HuH-7.5 (cell line): Measurements from ENCODE around the gene TRAK1.

Experiments used
- DNase-seq: peaks from one replicate; pipeline ENCODE4 v3.0.0; 2011; ENCODE audit warnings: low spot score

Gene TRAK1

DNA sequence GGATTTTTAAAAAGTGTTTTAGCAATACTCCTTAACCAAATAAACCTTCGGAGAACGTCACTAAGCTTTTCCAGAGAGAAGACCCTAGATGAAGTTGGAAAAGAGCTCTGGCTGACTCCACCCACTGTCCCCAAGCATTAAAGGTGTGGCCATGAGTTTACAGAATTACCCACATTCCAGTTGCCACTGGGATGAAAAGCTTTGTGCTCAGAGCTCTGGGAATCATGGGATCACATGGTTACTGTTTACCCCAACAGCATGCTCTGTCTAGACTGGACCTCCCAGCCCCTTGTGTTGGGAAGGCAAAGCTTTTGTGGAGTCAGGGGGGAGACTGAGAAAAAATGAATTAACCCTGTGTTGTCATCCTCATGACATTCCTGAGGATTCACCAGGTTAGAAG is 119.6 kb downstream of the TRAK1 start:
- DNase-seq, result no peak

DNA sequence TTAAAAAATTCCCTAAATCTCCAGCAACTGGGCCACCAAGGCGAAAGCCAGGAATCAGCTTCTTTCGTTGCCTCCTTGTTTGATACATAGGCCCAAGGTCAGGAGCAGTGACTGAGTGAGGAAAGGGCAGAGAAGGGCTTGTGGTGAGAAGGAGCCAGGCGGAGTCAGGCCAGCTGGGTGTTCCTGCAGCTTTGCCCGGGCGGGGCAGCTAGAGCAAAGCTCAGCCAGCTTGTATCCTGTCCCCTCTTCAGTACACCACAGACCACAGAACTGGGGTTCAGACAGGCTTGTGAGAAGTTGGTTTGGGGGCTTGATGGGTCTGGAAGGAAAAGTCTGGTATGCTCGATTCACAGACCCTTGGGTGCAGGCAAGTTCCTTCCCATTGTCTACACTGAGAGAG is 122.3 kb downstream of the TRAK1 start:
- no peak for DNase-seq

GRCh38 chr3:42214064-42214463 is 122.9 kb downstream of the TRAK1 start:
- no peak for DNase-seq

DNA sequence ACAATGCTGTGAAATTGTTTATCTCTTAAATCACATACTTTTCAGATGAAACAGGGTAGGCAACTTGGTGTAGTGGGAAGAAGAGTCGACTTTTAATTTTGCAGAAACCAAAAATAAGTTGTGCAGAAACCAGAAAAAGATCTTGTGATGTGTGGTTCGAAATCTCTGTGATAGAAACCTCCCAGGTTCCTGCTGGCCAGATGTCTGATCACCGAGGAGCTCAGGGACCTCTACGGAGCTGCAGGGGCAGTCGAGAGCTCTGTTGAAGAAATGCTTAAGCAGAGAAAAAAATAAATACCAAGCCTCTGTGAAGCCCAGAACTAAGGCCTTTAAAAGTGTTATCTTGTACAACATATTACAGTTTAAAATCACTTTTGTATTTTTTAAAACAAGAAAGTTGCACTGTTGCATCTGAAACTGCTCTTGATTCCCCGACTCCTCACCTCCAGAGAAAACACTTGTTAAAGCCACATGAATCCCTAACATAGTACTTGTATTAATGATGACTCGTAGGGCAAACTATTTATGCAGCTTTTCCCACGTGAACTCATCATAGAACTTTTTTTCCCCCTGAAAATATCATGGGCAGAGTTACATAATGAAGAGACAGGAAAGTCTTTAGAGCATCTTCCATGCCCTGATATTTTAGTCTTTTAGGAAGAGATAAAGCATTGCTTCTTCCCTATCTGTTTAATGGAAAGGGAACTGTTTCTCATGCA is 123.6 kb downstream of the TRAK1 start:
- DNase-seq, result no peak

GRCh38 chr3:42216302-42216701 is 125.1 kb downstream of the TRAK1 start:
- DNase-seq, result no peak

- DNase-seq, result no peak
These were observed 125.8 kb downstream of the TRAK1 start for GRCh38 chr3:42216931-42217333.

GRCh38 chr3:42220436-42221121 is 129.4 kb downstream of the TRAK1 start:
- no peak for DNase-seq

- no peak for DNase-seq
These were observed 132.0 kb downstream of the TRAK1 start for GRCh38 chr3:42222942-42223693.

GRCh38 chr3:42224178-42224577 is 133.0 kb downstream of the TRAK1 start:
- DNase-seq, result no peak

GRCh38 chr3:42224658-42225421 is 133.7 kb downstream of the TRAK1 start:
- DNase-seq, result no peak

- DNase-seq, result no peak
These were observed 134.6 kb downstream of the TRAK1 start for GRCh38 chr3:42225486-42226363.

- DNase-seq, result no peak
These were observed 135.6 kb downstream of the TRAK1 start for GRCh38 chr3:42226470-42227425.

DNA sequence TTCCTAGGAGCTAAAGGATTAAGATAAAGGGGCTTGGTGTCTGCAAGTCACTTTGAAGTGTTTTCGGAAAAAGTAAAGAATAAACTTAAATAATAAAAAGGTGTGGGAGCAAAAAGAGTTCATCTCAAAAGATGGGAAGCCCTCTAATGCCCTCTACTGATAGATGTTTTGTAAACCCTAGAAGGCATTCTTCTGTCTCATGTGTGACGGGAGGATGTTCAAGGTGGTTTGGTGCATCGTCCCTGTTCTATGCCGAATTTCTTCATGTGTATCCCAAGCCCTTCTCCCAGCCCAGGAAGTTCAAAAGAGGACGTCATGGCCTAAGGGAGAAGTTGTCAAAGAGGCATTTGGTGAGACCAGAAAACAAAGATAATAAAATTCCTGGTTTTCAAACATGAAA is 137.6 kb downstream of the TRAK1 start:
- no peak for DNase-seq

DNA sequence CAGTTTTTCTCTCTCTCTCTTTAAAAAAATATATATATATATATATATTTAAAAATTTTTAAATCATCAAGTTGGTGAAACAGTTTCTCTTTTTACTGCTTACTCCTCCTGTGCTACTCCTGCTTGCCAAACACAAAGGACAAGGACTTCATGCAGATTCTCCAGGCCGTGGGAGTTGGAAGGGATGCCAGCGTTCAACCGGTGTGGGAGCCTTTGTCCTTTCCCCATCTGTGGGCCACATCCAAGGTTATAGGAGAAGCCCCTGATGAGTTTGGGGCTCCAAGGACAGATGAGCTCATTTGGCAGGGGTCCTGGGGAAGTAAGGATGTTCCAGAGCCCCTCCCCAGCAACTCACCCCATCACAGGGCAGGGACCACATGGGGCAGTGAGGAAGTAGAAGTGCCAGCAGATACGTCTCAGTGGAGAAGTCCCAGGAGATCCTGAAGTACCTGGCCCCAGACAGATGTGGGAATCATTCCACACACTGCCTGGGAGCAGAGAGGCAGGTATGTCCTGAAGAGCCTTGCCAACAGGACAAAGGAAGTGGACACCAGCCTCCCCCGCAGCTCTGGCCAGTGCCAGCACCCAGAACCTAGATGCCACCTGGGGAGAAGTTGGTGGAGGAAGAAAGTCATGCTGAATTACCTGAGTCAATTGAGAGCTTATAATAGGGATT is 138.2 kb downstream of the TRAK1 start:
- DNase-seq, result no peak

DNA sequence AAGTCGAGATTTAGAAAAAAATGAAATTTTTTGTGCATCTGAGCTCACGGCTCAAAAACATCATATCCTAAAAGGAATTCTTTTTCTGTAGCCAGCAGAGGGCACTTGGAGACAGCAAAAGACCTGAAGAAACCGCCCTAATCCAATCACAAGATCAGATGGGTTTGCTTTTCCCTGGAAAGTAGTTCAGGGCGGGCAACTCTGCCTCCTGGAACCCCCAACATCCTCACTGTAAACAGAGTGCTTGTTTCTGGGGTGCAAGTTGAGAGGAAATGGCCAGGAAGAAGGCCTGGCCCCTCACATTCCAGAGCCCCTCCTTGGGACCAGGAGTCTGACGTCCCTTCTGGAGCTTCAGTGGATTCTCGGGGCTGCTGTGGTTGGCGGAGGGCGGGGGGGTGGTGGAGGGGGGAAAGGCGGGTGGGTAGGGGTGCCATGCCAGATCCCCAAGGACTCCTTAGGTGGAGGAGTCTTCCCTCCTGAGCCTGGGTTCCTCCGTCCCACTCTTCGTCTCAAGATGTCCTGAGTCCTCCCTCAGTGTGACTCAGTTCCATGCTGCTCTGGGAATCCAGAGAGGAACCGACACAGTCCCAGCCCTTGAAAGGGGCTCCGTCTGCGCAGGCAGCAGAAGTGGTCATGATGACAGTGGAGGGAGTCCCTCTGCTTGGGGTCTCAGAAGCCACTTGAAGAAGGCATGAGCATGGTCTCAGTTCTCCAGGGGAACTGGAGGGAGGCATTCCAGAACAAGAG is 139.0 kb downstream of the TRAK1 start:
- peak; percentile 52 for DNase-seq

- DNase-seq, result no peak
These were observed 139.7 kb downstream of the TRAK1 start for GRCh38 chr3:42230860-42231259.

DNA sequence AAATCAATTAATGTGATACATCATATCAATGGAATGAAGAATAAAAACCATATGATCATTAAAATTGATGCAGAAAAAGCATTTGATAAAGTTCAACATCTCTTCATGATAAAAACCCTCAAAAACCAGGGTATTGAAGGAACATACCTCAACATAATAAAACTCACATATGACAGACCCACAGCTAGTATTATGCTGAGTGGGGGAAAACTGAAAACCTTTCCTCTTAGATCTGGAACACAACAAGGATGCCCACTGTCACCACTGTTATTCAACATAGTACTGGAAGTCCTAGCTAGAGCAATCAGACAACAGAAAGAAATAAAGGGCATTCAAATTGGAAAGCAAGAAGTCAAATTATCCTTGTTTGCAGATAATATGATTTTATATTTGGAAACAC is 144.4 kb downstream of the TRAK1 start:
- no peak for DNase-seq

GRCh38 chr3:42236611-42237010 is 145.5 kb downstream of the TRAK1 start:
- no peak for DNase-seq

DNA sequence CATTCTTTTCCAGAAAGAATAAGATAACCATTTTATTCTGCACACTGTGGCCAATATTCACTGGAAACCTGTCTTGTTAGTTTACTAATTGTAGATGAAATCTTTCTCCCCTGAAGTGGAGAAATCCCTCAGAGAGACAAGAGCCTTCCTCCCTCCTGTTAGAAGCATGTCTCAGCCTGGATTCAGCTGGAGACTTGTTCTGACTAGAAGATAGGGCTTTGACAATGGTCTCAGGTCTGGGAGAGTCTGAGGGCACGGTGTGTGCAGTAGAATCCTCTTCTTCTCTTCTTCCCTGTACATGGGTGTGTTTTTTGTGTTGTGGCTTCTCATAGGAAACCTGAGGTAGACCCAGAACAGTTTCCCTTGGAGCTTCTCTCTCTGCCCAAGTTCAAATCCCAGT is 154.9 kb downstream of the TRAK1 start:
- no peak for DNase-seq
